Hepatocyte (in vitro differentiated cells): Measurements from ENCODE around the gene TMEM51.

ENCODE experiments used
- CTCF ChIP-seq: fragments of 200-600 bp; sonication (generic); IDR thresholded peaks from 2 replicates; pipeline ENCODE4 v1.5.1; 2016; ENCODE audit warnings: antibody characterized with exemption, mild to moderate bottlenecking; ENCODE audit not compliant: poor library complexity
- EZH2 ChIP-seq: fragments of 200-600 bp; sonication (generic); IDR thresholded peaks from 2 replicates; pipeline ENCODE4 v1.6.1; 2016; ENCODE audit warnings: antibody characterized with exemption, mild to moderate bottlenecking, borderline replicate concordance

GRCh38 chr1:15125101-15125745 lies 28.3 kb upstream of the TMEM51 start:
- no peak for TF ChIP-seq CTCF
- TF ChIP-seq EZH2 = no peak
